ELR (cell line): ENCODE measurements around the gene WDR76.
"Not testable (repeated sequence)": the region's sequence is repeated elsewhere in the genome, so short reads cannot be mapped to it uniquely, and the experiment has no call there.

Experiments used
- DNase-seq: peaks from one replicate; pipeline ENCODE4 v3.0.0-alpha.2; 2015; ENCODE audit warnings: low read depth

Gene WDR76

DNA sequence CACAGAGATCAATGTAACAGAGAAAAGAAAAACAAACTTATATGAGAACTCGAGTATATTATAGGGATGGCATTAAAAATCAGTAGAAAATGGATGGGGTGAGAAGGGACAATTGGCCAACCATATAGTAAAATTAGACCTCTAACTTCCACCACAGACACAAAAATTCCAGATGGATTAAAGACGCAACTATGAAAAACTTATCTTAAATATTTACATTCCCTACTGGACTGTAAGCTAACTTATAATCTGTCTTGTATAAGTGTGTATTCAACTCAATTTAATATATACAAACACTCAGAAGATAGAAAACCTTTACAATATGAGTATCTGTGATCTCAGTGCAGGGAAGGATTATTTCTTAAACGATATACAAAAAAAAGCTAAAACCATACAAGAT lies 5.3 kb upstream of the WDR76 start:
- DNase-seq, result no peak

DNA sequence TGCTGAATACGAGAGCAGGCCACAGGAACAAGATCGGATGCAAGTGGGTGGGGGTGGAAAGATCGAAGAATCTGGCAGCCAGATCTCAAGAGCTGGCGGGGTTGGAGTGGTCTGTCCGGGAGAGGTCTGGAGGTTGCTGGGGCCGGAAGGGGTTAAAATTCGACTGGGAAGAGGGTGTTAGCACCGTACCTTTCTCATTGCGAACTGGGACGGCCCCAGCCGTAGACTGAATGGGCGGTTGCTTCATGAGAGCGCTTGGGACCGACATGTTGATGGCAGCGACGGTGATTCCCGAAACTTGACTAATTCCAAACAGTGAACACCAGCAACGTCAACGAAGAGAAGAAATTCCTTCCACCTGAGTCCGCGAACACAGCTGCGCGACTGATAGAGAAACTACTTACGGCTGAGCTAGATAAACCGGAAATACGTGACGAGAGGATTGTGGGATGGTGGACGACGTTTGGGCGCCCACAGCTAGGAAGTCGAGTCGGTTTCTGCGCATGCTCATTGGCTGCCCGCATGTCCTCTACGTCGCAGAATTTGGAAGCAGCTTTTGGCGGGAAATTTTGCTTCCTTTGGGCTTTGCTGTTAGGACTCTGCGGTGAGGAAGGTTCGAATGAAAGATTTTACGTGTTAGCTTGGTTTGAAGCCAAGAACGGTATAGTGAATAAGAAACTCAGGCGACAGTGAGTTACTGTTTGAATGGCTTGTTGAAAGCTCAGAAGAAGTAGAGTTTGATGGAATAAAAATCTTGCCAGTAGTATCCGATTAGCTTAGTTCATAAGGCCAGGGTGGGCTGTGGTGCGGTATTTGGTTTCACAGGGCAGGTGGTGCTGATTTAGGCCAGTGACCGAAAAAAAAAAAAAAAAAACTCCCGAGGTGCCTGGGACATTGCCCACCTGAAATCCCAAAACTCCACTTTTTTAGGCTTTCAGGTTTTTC lies 2.2 kb upstream of the WDR76 start, which contains the start of gene MFAP1:
Gene MFAP1 (minus strand): TSS at position 389 of the 945 bp plus-strand sequence. CDS start 121 bp downstream, at position 268.
- DNase-seq, result peak; percentile 96

DNA sequence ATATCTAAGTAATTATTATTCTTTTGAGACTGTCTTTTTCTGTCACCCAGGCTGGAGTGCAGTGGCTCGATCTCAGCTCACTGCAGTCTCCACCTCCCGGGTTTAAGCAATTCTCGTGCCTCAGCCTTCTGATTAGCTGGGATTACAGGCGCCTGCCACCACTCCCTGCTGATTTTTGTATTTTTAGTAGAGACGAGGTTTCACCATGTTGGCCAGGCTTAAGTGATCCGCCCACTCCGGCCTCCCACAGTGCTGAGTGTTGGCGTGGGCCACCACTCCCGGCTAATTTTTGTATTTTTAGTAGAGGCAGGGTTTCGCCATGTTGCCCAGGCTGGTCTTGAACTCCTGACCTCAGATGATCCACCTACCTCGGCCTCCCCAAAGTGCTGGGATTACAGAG lies 1.5 kb upstream of the WDR76 start:
- DNase-seq, result not testable (repeated sequence)

DNA sequence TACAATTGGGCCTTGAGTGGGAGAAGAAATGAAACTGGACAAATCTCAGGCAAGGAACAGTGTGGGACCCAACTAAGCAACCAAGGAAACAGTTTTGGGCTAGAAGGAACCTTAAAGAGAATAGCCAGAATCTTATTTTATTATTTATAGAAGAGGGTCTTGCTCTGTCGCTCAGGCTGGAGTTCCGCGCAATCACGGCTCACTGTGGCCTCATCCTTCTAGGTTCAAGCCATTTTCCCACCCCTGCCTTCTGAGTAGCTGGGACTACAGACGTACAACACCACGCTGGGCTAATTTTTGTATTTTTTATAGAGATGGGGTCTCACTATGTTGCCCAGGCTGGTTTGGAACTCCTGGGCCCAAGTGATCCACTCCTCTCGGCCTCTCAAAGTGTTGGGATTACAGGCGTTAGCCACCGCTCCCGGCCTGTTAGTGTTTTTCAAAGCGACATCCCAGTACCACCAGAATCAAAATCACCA lies 734 bp upstream of the WDR76 start:
- no peak for DNase-seq

DNA sequence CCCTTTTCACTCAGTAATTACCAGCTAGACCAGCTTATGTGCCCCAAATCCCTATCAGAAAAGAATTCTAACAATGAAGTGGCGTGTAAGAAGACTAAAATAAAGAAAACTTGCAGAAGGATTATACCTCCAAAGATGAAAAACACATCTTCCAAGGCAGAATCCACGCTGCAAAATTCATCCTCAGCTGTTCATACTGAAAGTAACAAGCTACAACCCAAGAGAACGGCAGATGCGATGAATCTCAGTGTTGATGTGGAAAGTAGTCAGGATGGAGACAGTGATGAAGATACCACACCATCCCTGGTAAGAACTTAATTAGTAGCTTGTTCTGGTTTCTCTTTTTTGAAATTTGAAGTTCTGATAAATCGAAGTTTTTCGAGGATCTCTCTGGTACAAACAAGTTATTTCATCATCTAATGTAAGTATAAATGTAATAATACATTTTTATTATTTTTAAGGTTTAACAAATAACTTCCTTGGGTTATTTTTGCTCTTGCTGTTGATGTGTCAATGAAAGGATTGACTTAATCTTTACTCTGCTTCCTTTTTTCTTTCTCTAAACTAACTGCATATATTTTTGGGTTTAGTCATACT lies 1.4 kb downstream of the WDR76 start:
- peak; percentile 21 for DNase-seq

DNA sequence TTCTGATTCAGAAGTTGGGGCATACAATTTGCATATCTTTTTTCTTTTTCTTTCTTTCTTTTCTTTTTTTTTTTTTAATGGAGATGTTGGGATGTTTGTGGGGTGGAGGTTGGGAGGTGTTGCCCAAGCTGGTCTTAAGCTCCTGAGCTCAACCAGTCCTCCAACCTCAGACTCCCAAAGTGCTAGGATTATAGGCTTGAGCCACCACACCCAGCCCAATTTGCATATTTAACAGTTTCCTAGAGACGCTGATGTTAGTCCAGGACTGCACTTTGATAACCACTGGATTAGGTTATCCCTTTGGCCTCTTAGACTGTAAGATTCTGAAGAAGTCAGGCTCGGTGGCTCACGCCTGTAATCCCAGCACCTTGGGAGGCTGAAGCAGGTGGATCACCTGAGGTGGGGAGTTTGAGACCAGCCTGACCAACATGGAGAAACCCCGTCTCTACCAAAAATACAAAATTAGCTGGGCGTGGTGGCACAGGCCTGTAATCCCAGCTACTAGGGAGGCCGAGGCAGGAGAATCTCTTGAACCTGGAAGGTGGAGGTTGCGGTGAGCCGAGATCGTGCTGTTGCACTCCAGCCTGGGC lies 3.2 kb downstream of the WDR76 start:
- DNase-seq, result not testable (repeated sequence)

DNA sequence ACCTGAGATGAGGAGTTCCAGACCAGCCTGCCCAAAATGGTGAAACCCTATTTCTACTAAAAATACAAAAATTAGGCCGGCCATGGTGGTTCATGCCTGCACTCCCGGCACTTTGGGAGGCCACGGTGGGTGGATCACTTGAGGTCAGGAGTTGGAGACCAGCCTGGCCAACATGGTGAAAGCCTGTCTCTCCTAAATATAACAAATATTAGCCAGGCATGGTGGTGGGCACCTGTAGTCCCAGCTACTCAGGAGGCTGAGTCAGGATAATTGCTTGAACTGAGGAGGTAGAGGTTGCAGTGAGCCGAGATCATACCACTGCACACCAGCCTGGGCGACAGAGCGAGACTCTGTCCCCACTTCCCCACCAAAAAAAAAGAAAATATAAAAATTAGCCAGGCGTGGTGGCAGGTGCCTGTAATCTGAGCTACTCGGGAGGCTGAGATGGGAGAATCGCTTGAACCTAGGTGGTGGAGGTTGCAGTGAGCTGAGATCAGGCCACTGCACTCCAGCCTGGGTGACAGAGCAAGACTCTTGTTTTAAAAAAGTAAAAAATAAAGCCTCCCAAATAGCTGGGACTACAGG lies 4.0 kb downstream of the WDR76 start:
- DNase-seq, result not testable (repeated sequence)

DNA sequence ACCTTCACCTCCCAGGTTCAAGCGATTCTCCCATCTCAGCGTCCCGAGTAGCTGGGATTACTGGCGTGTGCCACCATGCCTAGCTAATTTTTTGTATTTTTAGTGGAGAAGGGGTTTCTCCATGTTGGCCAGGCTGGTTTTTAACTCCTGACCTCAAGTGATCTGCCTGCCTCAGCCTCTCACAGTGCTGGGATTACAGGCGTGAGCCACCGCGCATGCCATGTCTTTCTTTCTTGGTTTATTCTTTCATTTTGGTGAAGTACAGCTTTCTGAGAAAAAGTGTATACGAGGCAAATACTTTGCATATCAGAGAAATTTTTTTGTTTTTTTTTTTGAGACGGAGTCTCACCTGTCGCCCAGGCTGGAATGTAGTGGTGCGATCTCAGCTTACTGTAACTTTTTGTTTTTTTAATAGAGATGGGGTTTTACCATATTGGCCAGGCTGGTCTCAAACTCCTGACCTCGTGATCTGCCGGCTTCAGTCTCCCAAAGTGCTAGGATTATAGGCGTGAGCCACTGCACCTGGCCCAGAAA lies 4.8 kb downstream of the WDR76 start:
- DNase-seq, result not testable (repeated sequence)

DNA sequence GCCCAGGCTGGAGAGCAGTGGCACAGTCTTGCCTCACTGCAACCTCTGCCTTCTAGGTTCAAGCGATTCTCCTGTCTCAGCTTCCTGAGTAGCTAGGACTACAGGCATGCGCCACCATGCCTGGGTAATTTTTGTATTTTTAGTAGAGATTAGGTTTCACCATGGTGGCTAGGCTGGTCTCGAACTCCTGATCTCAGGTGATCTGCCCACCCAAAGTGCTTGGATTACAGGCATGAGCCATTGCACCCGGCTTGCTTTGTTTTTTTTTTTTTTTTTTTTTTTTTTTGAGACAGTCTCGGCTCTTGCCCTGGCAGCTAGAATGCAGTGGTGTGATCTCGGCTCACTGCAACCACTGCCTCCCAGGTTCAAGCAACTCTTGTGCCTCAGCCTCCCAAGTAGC lies 5.7 kb downstream of the WDR76 start:
- DNase-seq, result not testable (repeated sequence)

DNA sequence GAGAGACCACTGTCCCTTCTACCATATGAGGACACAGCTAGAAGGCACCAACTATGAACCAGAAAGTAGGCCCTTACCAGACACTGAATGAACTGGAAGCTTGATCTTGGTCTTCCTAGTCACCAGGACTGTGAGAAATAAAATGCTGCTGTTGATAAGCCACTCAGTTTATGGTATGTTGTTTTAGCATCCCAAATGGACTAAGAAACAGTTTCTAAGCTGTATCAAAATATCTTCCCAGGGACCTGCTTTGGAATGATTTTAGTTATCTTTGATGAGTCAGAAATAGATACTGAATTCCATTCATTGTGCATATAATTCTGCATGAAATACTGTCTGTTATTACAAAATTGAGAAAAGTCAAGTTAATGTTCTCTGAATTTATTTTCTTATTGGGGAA lies 18.6 kb downstream of the WDR76 start:
- DNase-seq, result no peak

DNA sequence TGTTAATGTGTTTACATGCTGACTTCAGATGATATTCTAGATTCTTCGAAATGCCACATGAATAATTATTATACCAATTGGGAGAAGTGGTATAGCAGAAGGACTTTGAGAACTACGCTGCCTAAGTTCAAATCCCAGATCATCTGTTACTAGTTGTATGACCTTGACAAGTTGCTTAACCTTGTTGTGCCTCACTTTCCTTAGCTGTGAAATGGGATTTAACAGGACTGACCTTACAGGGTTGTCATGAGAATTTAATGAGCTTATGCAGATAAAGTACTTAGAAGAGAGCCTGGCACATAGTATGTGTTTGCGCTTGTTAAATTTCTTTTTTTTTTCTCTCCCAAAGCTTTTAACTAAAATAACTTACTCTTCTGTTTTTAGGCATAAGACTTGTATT lies 24.4 kb downstream of the WDR76 start:
- no peak for DNase-seq

DNA sequence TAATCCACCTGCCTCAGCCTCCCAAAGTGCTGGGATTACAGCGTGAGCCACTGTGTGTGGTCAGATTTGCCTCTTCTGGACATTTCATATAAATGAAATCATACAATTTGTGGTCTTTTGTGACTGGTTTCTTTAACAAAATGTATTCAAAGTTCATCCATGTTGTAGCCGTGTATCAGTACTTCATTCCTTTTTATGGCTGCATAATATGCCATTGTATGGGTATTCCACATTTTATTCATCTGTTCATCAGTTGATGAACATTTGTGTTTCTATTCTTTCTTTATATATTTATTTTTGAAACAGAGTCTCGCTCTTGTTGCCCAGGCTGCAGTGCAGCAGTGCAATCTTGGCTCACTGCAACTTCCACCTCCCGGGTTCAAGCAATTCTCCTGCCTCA lies 25.8 kb downstream of the WDR76 start:
- DNase-seq, result no peak

DNA sequence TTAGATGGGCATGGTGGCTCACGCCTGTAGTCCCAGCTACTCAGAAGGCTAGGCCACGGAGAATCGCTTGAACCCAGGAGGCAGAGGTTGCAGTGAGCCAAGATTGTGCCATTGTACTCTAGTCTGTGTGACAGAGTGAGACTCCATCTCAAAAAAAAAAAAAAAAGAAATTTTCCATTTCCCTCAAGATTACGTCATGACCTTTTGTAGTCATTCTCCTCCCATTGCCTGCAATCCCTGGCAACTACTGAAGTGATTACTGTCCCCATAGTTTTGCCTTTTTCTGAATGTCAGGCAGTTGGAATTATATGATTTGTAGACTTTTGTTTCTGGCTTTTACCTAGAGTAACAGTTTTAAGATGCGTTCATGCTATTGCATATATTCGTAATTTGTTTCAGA lies 28.0 kb downstream of the WDR76 start:
- peak; percentile 6 for DNase-seq

DNA sequence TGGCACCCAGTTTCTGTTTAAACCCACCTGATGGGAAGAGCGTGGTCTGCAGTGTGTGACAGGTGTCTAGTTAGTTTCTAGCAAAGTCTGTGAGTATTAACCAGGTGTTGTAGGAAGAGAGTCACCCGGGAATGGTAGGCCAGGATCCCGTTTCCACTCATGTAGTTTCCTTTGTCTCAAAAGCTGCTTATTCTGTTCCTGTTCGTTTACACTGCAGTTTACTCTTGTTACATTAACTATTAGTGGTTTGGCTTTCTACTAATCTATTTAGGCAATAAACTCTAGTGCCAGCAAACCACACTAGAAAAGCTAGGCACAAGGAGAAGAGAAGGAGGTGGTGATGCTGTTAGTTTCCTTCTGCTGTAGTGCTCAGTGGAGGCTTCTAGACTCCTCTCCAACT lies 32.7 kb downstream of the WDR76 start:
- no peak for DNase-seq

DNA sequence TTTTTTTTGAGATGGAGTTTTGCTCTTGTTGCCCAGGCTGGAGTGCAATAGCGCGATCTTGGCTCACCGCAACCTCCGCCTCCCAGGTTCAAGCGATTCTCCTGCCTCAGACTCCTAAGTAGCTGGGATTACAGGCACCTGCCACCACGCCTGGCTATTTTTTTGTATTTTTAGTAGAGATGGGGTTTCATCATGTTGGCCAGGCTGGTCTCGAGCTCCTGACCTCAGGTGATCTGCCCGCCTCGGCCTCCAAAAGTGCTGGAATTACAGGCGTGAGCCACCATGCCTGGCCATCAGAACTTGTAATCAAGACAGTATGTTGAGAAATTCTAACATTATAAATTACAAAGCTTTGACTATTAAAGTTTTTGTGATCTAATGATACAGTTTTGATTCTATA lies 39.8 kb downstream of the WDR76 start:
- not testable (repeated sequence) for DNase-seq

DNA sequence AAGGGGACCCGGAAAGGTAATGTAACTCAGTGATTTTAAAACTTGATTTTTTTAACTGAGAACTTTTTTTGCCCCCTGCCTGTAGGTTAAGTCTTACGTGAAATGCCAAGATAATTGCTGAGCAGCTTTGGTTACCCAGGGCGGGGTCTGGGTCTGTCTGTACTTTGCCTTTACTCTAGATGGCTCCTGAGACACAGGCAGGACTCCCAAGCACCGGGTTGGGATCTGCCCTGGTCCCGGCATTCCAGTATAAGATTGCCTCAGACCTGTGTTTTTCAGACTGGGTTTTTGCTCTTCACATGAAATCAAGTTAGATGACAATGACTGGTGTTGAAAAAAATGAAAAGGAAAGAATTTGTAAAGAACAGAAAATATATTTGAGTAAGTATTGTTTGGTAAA lies 40.3 kb downstream of the WDR76 start:
- DNase-seq, result no peak

DNA sequence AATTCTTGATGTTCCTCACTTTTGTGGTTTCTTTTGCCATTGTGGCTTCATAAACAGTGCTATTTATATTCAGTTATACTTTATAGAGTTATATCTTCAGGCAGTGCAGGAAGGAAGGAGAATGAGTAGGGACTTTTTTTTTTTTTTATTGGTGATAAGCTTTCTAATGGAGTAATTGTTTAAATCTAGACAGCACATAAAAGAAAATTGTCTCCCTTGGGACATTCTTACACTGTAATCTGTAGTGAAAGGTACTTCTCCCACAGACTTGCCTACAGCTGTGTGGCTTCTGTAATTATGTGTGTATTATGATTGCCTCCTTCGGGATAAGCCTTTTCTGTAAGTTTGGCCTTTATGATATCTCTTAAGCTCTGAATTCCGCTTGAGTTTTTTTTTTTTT lies 41.6 kb downstream of the WDR76 start:
- no peak for DNase-seq

DNA sequence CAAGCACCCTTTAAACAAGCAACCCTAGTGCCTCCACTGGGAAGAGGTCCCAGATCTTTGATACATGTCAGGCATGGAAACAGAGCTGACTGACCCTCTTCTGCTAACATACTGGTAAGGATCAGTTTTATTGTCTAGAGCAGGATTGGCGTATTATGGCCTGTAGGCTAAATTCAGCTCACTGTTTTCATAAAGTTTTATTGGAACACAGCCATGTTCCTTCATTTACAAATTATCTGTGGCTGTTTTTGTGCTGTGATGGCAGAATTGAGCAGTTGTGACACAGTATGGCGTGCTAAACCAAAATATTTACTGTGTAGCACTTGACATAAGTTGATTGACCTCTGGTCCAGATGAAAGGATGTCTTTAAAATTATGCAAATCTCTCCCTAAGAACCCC lies 45.0 kb downstream of the WDR76 start:
- DNase-seq, result no peak

DNA sequence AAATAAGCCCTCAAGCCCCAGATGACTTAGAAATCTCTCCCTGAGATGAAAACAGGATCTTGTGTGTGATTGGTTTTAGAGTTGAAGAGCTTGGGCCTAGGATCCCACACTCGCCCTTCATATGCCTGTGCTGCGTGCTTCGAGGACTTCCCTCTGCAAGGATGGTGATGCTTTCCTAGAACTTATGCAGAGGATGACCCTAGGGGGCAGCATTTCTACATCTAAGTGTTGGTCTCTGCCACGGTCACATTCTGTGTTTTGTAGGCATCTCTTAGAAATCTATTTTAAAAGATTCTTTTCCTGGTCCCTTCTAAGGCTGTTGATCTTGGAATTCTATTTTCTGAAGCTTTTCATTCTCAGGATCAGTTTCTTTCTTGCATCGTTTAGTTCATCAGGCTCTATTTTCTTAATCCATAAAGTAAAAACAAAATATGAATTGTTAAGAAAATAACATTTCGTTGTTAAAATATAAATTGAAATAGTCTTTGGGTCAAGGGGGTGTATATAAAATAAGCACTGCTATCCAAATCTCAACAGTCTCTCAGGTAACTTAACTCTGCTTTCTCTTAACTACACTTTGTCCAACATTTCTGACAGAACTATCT lies 45.7 kb downstream of the WDR76 start:
- DNase-seq, result peak; percentile 73

DNA sequence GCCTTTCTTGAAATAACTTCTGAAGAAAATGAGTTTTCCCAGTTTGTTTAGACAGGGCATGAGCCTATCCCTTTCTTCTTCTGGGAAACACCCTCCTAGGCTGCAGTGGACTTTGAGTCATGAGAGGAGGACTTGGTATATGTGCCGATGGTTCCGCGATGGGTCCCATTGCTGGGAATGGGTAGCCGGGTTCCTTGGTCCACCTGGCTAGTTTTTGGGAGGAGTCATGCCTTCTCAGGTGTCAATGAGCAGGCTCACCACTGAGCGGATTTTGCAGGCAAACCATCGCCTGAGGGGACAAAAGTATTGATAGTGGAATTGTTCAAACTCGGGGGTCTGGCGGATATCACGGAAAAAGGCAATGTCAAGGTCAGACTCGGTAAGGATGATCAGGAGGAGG lies 46.8 kb downstream of the WDR76 start:
- no peak for DNase-seq

DNA sequence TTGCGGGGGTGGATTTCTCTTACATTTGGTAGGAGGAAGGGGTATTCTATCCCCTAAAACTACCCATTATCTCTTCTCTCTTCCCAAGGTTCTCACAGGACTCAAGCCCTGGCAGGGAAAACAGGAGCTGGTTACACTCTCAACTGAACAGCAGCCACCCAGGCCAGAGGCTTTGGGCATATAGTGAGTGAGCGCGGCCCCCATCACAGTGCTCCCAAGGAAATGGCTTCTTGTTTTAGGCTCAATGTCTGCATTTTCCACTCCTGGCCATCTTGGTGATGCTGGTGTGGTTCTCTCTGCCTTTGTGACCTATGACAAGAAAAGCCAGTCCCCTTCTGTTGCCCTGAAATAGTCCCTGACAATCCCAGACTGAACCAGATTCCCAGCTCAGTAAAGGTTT lies 50.1 kb downstream of the WDR76 start:
- no peak for DNase-seq

DNA sequence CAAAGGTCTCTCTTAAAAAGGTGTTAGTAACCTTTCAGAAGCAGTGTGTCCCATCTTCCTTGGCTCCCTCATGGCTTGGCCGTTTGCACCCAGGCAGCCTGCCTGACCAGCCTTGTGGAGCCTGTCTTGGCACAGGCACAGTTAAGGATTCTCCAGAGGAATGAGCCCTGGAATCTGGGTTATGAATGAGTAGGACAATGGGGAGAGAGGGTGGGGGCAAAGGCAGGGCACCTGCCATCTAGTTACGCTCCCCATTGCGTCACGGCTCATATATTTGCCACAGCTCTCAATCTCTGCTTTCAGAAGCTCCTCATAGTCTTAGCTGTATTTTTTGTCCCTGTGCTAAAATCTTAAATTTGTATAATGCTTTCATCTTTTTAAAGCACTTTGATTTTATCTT lies 50.6 kb downstream of the WDR76 start:
- DNase-seq, result no peak
